HEK293 (cell line): ENCODE measurements around the gene GDPD5.

ENCODE experiments used
- CTCF ChIA-PET: fragments of 350-600 bp; formaldehyde crosslinking; extraction: SDS; loops from one replicate; lab custom pipeline; 2021; ENCODE audit warnings: antibody characterized with exemption; lab: Yijun Ruan, JAX
- POLR2A ChIA-PET: fragments of 300-600 bp; formaldehyde crosslinking; extraction: SDS; loops from one replicate; lab custom pipeline; 2020; ENCODE audit warnings: antibody characterized with exemption, inconsistent platforms; lab: Yijun Ruan, JAX
- H3K27ac ChIP-seq: fragments of 200-500 bp; sonication (Bioruptor generic); 2 replicates; pipeline ENCODE4 v1.5.1; 2014; ENCODE audit warnings: low read depth, low read length, control low read depth, inconsistent platforms; ENCODE audit errors: extremely low read depth
- H3K36me3 ChIP-seq, 2 experiments: fragments of 200-500 bp in 1 of 2; sonication (Bioruptor generic) in 1 of 2; 1 replicate in 1 of 2; 2 replicates in 1 of 2; pipeline ENCODE4 v1.5.1; 2014 to 2017; ENCODE audit warnings: inconsistent platforms in 2 of 2, low read length in 2 of 2; ENCODE audit not compliant: control insufficient read depth in 2 of 2, insufficient read depth in 1 of 2
- H3K4me1 ChIP-seq: fragments of 200-500 bp; sonication (Bioruptor generic); 2 replicates; pipeline ENCODE4 v1.5.1; 2014; ENCODE audit warnings: mild to moderate bottlenecking, low read length, inconsistent platforms; ENCODE audit not compliant: control insufficient read depth, insufficient read depth
- H3K4me3 ChIP-seq: 2 replicates; pipeline ENCODE4 v1.5.1; 2011; ENCODE audit warnings: low read depth, mild to moderate bottlenecking, control low read depth, low read length, moderate library complexity
- H3K9me3 ChIP-seq: fragments of 200-500 bp; sonication (Bioruptor generic); 2 replicates; pipeline ENCODE4 v1.5.1; 2014; ENCODE audit warnings: low read depth, low read length, inconsistent platforms; ENCODE audit not compliant: control insufficient read depth, insufficient read depth
- HOXA7 ChIP-seq: sonication (generic); formaldehyde crosslinking; IDR thresholded peaks from 2 replicates; pipeline ENCODE4 v1.8.1; 2022; ENCODE audit warnings: missing genetic modification reagents, borderline replicate concordance
- REPIN1 ChIP-seq: fragments of 450-650 bp; formaldehyde crosslinking; IDR thresholded peaks from 2 replicates; pipeline ENCODE4 v1.5.1; 2017; ENCODE audit warnings: missing biosample characterization, missing genetic modification characterization, low read depth
- ZBTB48 ChIP-seq: fragments of 450-650 bp; formaldehyde crosslinking; IDR thresholded peaks from 2 replicates; pipeline ENCODE4 v1.5.1; 2016; ENCODE audit warnings: missing biosample characterization, missing genetic modification characterization
- ZNF19 ChIP-seq: fragments of 450-650 bp; formaldehyde crosslinking; IDR thresholded peaks from 2 replicates; pipeline ENCODE4; 2016; ENCODE audit warnings: missing biosample characterization, missing genetic modification characterization, low read depth
- ZNF2 ChIP-seq: fragments of 450-650 bp; formaldehyde crosslinking; IDR thresholded peaks from 2 replicates; pipeline ENCODE4 v1.5.1; 2016; ENCODE audit warnings: missing biosample characterization, missing genetic modification characterization
- ZNF211 ChIP-seq: fragments of 450-650 bp; formaldehyde crosslinking; IDR thresholded peaks from 2 replicates; pipeline ENCODE4 v1.5.1; 2016; ENCODE audit warnings: low read depth, missing biosample characterization, missing genetic modification characterization
- ZNF221 ChIP-seq: fragments of 450-650 bp; formaldehyde crosslinking; IDR thresholded peaks from 2 replicates; pipeline ENCODE4 v1.5.1; 2017; ENCODE audit warnings: missing biosample characterization, missing genetic modification characterization, borderline replicate concordance
- ZNF514 ChIP-seq: fragments of 450-650 bp; formaldehyde crosslinking; IDR thresholded peaks from 2 replicates; pipeline ENCODE4 v1.5.1; 2016; ENCODE audit warnings: missing biosample characterization, missing genetic modification characterization
- ZNF571 ChIP-seq: fragments of 450-650 bp; formaldehyde crosslinking; IDR thresholded peaks from 2 replicates; pipeline ENCODE4 v1.5.0; 2017; ENCODE audit warnings: missing biosample characterization, missing genetic modification characterization
- ZNF626 ChIP-seq: fragments of 450-650 bp; sonication (Bioruptor Pico); formaldehyde crosslinking; IDR thresholded peaks from 2 replicates; pipeline ENCODE4 v1.5.1; 2018; ENCODE audit warnings: missing biosample characterization, missing genetic modification characterization, inconsistent platforms
- ZNF76 ChIP-seq: fragments of 450-650 bp; formaldehyde crosslinking; IDR thresholded peaks from 2 replicates; pipeline ENCODE4; 2016; ENCODE audit warnings: low read depth, missing biosample characterization, missing genetic modification characterization, borderline replicate concordance
- ZNF785 ChIP-seq: fragments of 450-650 bp; formaldehyde crosslinking; IDR thresholded peaks from 2 replicates; pipeline ENCODE4 v1.5.1; 2016; ENCODE audit warnings: missing biosample characterization, missing genetic modification characterization
- TF ChIP-seq, protein P1 (sequence below): fragments of 450-650 bp; formaldehyde crosslinking; IDR thresholded peaks from 2 replicates; pipeline ENCODE4 v1.5.1; 2016; ENCODE audit warnings: missing biosample characterization, missing genetic modification characterization
- TF ChIP-seq, protein P2 (sequence below): fragments of 450-650 bp; formaldehyde crosslinking; IDR thresholded peaks from 2 replicates; pipeline ENCODE4 v1.5.0; 2017; ENCODE audit warnings: missing biosample characterization, missing genetic modification characterization, borderline replicate concordance
- TF ChIP-seq, protein P3 (sequence below): fragments of 450-650 bp; IDR thresholded peaks from 2 replicates; pipeline ENCODE4 v1.5.1; 2018; ENCODE audit warnings: missing biosample characterization, mild to moderate bottlenecking, missing genetic modification characterization
- TF ChIP-seq, protein P4 (sequence below): fragments of 450-650 bp; formaldehyde crosslinking; IDR thresholded peaks from 2 replicates; pipeline ENCODE4 v1.5.1; 2016; ENCODE audit warnings: missing biosample characterization, missing genetic modification characterization, borderline replicate concordance
- TF ChIP-seq, protein P5 (sequence below): fragments of 450-650 bp; formaldehyde crosslinking; IDR thresholded peaks from 2 replicates; pipeline ENCODE4 v1.5.1; 2016; ENCODE audit warnings: missing biosample characterization, missing genetic modification characterization

Gene GDPD5

DNA sequence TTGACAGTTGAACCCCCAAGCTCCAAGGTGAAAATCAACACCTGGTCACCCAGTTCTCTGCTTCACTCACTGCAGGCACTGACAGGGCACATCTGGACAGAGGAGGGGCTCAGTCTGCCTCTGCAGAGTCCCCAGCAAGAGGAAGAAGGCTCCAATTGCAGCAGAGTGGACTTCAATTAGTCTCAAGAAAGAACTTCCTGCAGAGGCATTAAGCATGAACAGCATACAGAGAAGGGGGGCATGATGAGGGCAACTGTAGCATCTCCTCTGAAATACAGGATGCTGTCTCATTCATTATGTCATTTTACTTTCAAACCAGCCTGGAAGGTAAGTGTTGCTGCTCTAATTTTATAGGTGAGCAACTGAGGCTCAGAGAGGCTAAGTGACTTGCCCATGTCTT is 11.1 kb downstream of the GDPD5 start:
- CTCF ChIA-PET, result no interaction called here
- Histone ChIP-seq H3K4me1 (no peaks in the 10 kb centered on the region), H3K9me3 (no peaks in the 10 kb centered on the region)

More for the DNA sequence above, 11.1 kb downstream of the GDPD5 start:
- TF ChIP-seq ZNF626 (no peak), HOXA7 (no peak), REPIN1 (no peak), ZNF211 (tag by site-specific recombination) (no peak), ZNF19 (tag by site-specific recombination) (no peak), ZNF571 (tag by site-specific recombination) (no peak), ZBTB48 (tag by site-specific recombination) (no peak), ZNF76 (tag by site-specific recombination) (no peak), ZNF514 (tag by site-specific recombination) (no peak), ZNF785 (tag by site-specific recombination) (no peak), ZNF2 (no peak), ZNF221 (no peak)
- TF ChIP-seq, protein P1, sequence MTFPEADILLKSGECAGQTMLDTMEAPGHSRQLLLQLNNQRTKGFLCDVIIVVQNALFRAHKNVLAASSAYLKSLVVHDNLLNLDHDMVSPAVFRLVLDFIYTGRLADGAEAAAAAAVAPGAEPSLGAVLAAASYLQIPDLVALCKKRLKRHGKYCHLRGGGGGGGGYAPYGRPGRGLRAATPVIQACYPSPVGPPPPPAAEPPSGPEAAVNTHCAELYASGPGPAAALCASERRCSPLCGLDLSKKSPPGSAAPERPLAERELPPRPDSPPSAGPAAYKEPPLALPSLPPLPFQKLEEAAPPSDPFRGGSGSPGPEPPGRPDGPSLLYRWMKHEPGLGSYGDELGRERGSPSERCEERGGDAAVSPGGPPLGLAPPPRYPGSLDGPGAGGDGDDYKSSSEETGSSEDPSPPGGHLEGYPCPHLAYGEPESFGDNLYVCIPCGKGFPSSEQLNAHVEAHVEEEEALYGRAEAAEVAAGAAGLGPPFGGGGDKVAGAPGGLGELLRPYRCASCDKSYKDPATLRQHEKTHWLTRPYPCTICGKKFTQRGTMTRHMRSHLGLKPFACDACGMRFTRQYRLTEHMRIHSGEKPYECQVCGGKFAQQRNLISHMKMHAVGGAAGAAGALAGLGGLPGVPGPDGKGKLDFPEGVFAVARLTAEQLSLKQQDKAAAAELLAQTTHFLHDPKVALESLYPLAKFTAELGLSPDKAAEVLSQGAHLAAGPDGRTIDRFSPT (tag by site-specific recombination), result no peak
- TF ChIP-seq, protein P2, sequence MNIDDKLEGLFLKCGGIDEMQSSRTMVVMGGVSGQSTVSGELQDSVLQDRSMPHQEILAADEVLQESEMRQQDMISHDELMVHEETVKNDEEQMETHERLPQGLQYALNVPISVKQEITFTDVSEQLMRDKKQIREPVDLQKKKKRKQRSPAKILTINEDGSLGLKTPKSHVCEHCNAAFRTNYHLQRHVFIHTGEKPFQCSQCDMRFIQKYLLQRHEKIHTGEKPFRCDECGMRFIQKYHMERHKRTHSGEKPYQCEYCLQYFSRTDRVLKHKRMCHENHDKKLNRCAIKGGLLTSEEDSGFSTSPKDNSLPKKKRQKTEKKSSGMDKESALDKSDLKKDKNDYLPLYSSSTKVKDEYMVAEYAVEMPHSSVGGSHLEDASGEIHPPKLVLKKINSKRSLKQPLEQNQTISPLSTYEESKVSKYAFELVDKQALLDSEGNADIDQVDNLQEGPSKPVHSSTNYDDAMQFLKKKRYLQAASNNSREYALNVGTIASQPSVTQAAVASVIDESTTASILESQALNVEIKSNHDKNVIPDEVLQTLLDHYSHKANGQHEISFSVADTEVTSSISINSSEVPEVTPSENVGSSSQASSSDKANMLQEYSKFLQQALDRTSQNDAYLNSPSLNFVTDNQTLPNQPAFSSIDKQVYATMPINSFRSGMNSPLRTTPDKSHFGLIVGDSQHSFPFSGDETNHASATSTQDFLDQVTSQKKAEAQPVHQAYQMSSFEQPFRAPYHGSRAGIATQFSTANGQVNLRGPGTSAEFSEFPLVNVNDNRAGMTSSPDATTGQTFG (tag by site-specific recombination), result no peak
- TF ChIP-seq, protein P3, sequence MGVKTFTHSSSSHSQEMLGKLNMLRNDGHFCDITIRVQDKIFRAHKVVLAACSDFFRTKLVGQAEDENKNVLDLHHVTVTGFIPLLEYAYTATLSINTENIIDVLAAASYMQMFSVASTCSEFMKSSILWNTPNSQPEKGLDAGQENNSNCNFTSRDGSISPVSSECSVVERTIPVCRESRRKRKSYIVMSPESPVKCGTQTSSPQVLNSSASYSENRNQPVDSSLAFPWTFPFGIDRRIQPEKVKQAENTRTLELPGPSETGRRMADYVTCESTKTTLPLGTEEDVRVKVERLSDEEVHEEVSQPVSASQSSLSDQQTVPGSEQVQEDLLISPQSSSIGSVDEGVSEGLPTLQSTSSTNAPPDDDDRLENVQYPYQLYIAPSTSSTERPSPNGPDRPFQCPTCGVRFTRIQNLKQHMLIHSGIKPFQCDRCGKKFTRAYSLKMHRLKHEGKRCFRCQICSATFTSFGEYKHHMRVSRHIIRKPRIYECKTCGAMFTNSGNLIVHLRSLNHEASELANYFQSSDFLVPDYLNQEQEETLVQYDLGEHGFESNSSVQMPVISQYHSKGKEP (tag by site-specific recombination), result no peak
- TF ChIP-seq, protein P4, sequence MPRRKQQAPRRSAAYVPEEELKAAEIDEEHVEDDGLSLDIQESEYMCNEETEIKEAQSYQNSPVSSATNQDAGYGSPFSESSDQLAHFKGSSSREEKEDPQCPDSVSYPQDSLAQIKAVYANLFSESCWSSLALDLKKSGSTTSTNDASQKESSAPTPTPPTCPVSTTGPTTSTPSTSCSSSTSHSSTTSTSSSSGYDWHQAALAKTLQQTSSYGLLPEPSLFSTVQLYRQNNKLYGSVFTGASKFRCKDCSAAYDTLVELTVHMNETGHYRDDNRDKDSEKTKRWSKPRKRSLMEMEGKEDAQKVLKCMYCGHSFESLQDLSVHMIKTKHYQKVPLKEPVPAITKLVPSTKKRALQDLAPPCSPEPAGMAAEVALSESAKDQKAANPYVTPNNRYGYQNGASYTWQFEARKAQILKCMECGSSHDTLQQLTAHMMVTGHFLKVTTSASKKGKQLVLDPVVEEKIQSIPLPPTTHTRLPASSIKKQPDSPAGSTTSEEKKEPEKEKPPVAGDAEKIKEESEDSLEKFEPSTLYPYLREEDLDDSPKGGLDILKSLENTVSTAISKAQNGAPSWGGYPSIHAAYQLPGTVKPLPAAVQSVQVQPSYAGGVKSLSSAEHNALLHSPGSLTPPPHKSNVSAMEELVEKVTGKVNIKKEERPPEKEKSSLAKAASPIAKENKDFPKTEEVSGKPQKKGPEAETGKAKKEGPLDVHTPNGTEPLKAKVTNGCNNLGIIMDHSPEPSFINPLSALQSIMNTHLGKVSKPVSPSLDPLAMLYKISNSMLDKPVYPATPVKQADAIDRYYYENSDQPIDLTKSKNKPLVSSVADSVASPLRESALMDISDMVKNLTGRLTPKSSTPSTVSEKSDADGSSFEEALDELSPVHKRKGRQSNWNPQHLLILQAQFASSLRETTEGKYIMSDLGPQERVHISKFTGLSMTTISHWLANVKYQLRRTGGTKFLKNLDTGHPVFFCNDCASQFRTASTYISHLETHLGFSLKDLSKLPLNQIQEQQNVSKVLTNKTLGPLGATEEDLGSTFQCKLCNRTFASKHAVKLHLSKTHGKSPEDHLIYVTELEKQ (tag by site-specific recombination), result no peak
- TF ChIP-seq, protein P5, sequence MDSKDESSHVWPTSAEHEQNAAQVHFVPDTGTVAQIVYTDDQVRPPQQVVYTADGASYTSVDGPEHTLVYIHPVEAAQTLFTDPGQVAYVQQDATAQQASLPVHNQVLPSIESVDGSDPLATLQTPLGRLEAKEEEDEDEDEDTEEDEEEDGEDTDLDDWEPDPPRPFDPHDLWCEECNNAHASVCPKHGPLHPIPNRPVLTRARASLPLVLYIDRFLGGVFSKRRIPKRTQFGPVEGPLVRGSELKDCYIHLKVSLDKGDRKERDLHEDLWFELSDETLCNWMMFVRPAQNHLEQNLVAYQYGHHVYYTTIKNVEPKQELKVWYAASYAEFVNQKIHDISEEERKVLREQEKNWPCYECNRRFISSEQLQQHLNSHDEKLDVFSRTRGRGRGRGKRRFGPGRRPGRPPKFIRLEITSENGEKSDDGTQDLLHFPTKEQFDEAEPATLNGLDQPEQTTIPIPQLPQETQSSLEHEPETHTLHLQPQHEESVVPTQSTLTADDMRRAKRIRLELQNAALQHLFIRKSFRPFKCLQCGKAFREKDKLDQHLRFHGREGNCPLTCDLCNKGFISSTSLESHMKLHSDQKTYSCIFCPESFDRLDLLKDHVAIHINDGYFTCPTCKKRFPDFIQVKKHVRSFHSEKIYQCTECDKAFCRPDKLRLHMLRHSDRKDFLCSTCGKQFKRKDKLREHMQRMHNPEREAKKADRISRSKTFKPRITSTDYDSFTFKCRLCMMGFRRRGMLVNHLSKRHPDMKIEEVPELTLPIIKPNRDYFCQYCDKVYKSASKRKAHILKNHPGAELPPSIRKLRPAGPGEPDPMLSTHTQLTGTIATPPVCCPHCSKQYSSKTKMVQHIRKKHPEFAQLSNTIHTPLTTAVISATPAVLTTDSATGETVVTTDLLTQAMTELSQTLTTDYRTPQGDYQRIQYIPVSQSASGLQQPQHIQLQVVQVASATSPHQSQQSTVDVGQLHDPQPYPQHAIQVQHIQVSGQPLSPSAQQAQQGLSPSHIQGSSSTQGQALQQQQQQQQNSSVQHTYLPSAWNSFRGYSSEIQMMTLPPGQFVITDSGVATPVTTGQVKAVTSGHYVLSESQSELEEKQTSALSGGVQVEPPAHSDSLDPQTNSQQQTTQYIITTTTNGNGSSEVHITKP (tag by site-specific recombination), result no peak
- no peak overlapping the region for H3K4me3 ChIP-seq
- H3K27ac ChIP-seq, result no peak overlapping the region
- POLR2A ChIA-PET, result no interaction called here
- H3K36me3 ChIP-seq, result no peaks in the 10 kb centered on the region
